NCI-H524 (cell line): ENCODE results near the gene TFAP2B.

Source experiments
- DNase-seq, 2 experiments: peaks; one replicate each; lab custom pipeline; 2025; lab: John Stamatoyannopoulos, UW

Gene TFAP2B

GRCh38 chr6:50848989-50849795, 30.5 kb downstream of the TFAP2B start:
- DNase-seq = no peak

GRCh38 chr6:50849796-50850180, 31.1 kb downstream of the TFAP2B start:
- DNase-seq = no peak

GRCh38 chr6:50850223-50851048, 31.8 kb downstream of the TFAP2B start:
- no peak for DNase-seq

- no peak for DNase-seq
Observed at GRCh38 chr6:50851049-50851845, 32.6 kb downstream of the TFAP2B start.

- no peak for DNase-seq
Observed at GRCh38 chr6:50853939-50854338, 35.3 kb downstream of the TFAP2B start.

DNA sequence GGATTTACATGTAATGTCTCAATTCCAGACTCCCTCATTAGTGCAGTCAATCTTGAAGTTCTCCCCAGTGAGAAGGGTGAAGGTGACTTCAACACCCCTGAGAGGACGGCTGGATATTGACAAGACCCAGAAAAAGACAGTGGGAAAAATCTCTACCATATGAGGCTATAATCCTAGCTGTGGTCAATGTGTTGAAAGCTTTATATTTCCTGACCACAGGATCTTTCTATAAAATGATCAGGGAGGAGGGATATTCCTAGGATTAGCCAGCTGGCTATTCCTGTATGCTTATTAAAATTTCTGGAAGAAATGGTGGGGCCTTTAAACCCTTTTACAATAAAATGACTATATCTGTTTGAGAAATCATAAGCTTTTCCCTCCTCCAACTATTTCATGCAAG, 43.0 kb downstream of the TFAP2B start:
- DNase-seq = no peak

- DNase-seq = no peak
Observed at GRCh38 chr6:50862176-50862575, 43.5 kb downstream of the TFAP2B start.

DNA sequence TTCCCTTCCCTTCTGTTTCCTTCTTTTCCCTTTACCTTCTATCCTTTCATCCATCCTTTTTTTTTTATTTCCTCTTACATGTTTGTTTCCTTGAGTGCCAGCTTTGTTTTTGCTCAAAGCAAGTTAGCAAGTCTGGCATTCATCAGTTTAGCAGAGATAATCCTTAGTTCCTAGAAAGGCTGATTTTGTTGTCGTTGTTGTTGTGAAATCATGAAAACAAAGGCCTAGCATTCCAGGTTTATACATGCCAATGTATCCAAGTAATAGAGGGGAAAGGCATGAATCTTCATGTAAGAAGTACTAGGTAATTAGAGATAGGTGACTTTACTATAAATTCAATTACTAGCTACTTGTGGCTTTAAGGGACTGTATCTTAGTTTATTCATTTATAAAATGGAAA, 45.9 kb downstream of the TFAP2B start:
- no peak for DNase-seq

DNA sequence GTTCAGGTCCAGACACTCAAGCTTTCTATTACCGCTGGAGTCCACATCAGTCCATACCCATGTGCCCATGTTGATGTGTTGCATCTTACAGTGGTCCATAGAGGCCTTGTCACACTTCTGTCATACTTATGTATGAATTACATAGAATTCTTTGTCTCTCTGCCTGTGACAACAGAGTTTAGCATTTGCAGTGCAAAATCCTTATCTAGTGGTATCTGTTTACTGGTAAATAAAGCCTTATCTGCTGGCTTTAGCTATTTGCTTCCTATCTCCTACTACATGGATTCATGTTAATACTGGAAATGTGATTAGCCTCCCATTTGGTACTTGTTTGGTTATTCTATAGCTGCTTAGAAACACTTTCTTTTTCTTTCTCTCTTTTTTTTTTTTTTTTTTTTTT, 49.8 kb downstream of the TFAP2B start:
- DNase-seq = no peak

DNA sequence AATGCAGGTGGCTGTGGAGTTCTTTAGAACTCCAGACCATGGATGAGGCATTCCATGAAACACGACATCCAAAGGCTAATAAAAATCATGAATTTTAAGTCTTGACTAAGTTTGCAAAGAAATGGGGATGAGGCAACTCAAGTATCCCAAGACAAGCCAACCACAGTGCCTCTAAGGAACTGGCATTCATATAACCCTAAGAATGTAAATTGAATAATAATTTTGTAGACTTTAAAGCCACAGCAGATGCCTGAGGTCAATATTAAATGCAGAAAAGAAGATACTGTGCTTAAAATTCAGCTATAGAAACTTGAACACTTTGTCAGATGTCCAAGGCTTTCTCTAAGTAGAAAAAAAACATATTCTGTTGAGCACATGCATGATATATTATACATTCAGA, 54.5 kb downstream of the TFAP2B start:
- DNase-seq = no peak

GRCh38 chr6:50884364-50884763, 65.7 kb downstream of the TFAP2B start:
- no peak for DNase-seq

- DNase-seq = no peak
Observed at GRCh38 chr6:50887112-50887511, 68.4 kb downstream of the TFAP2B start.

DNA sequence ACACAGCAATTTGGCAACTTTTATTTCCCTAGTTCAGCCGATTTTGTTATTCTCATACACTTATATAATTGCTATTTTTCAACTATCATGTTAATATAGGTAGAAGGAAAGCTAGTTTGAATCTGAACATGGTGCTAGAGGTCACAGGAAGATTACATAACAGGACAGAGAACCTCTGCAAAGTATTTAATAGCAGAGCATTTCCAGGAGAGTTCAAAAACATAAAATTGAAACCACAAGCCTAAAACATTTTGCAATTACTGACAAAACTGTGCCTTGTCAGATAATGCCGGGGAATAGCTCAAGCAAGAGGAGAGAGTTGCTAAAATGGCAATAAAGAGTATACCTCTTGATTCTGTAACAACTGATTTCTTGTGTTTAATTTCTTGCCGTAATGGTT, 70.8 kb downstream of the TFAP2B start:
- DNase-seq = no peak

GRCh38 chr6:50889935-50890334, 71.3 kb downstream of the TFAP2B start:
- no peak for DNase-seq

DNA sequence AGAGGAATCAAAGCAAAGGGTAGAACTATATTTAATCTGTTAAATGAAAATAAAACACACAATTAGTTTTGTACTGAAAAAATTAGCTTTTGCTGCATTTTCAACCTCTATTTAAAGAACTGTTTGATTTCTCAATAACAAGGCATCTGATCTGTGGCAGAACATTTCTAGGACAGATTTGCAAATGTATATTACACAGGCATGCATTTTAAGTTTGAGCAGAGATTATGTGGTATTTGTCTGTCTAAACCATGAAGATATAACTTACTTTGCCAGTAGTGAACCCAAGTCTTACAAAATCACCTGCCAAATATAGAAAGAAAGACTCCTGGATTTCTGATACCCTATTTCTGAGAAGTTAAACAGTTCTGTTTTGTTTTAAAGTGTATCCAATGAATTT, 71.9 kb downstream of the TFAP2B start:
- no peak for DNase-seq

DNA sequence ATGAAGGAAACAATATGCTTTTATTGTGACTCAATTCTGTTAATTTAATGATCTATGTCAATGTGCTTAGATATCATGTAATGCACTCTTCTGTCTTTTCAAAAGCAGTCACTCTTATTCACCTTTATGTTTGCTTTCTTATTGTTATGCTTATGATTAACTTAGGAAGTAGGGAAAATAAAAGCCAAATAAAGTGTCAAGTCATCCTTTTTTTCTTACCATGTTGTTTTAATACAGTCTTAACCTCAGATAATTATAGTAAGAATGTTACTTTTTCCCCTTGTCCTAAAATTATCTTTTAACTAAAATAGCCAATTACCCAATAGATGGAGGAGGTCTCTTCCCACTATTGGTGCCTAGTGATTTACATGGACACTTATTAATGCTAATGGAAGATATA, 72.6 kb downstream of the TFAP2B start:
- DNase-seq = no peak
